Neuronal stem cell (in vitro differentiated cells): Measurements from ENCODE around the gene TMX3.

ENCODE experiments used
- DNase-seq: peaks from one replicate; pipeline ENCODE4 v3.0.0-alpha.2; 2013; ENCODE audit warnings: low spot score
- H2AFZ ChIP-seq: one replicate; pipeline ENCODE4 v1.6.1; 2013; ENCODE audit warnings: mild to moderate bottlenecking, low read length, inconsistent platforms
- H2AK5ac ChIP-seq: 2 replicates; pipeline ENCODE4 v1.6.1; 2013; ENCODE audit warnings: low read depth, mild to moderate bottlenecking, inconsistent platforms, low read length, moderate library complexity, mixed read lengths
- H2BK120ac ChIP-seq: 2 replicates; pipeline ENCODE4 v1.6.1; 2013; ENCODE audit warnings: low read depth, mild to moderate bottlenecking, inconsistent platforms, low read length, moderate library complexity, mixed read lengths
- H2BK12ac ChIP-seq: one replicate; pipeline ENCODE4 v1.6.1; 2013; ENCODE audit warnings: low read length, inconsistent platforms
- H2BK15ac ChIP-seq: 2 replicates; pipeline ENCODE4 v1.6.1; 2013; ENCODE audit warnings: mild to moderate bottlenecking, low read length, inconsistent platforms, mixed read lengths
- H2BK5ac ChIP-seq: one replicate; pipeline ENCODE4 v1.6.1; 2013; ENCODE audit warnings: inconsistent platforms, mild to moderate bottlenecking, low read length, moderate library complexity
- H3K14ac ChIP-seq: one replicate; pipeline ENCODE4 v1.6.1; 2013; ENCODE audit warnings: low read length, inconsistent platforms
- H3K18ac ChIP-seq: 2 replicates; pipeline ENCODE4 v1.6.1; 2013; ENCODE audit warnings: low read length, inconsistent platforms
- H3K23ac ChIP-seq: 2 replicates; pipeline ENCODE4 v1.6.1; 2013; ENCODE audit warnings: low read depth, mild to moderate bottlenecking, mixed read lengths, low read length, inconsistent platforms; ENCODE audit not compliant: poor library complexity
- H3K27ac ChIP-seq: replicated peaks from 3 replicates; pipeline ENCODE4 v1.5.1; 2013; ENCODE audit warnings: low read length, inconsistent platforms
- H3K27me3 ChIP-seq, 3 experiments: 2 replicates each; pipeline ENCODE4 v1.6.1; 2013; ENCODE audit warnings: low read length in 3 of 3, mild to moderate bottlenecking in 2 of 3, inconsistent platforms in 1 of 3, low read depth in 1 of 3, mixed read lengths in 1 of 3, moderate library complexity in 1 of 3; ENCODE audit not compliant: control insufficient read depth in 3 of 3, insufficient read depth in 3 of 3
- H3K36me3 ChIP-seq, 2 donors: replicated peaks in 1 of 2; 2 replicates each; pipeline ENCODE4 v1.6.1; 2013; ENCODE audit warnings: low read length in 2 of 2; ENCODE audit not compliant: control insufficient read depth in 2 of 2, insufficient read depth in 2 of 2
- H3K4ac ChIP-seq: 2 replicates; pipeline ENCODE4 v1.6.1; 2013; ENCODE audit warnings: inconsistent platforms, mild to moderate bottlenecking, low read length, moderate library complexity
- H3K4me1 ChIP-seq, 2 donors: 1 replicate in 1 of 2; 2 replicates in 1 of 2; pipeline ENCODE4 v1.6.1; 2013; ENCODE audit warnings: low read length in 2 of 2, low read depth in 1 of 2; ENCODE audit not compliant: control insufficient read depth in 2 of 2, insufficient read depth in 1 of 2
- H3K4me2 ChIP-seq: one replicate; pipeline ENCODE4 v1.6.1; 2013; ENCODE audit warnings: mild to moderate bottlenecking, low read length, inconsistent platforms; ENCODE audit not compliant: insufficient read depth, poor library complexity, severe bottlenecking
- H3K4me3 ChIP-seq, 2 donors: 2 replicates each; pipeline ENCODE4 v1.5.1; 2013; ENCODE audit warnings: low read length in 2 of 2, mild to moderate bottlenecking in 2 of 2, inconsistent platforms in 1 of 2, moderate library complexity in 1 of 2
- H3K79me1 ChIP-seq: one replicate; pipeline ENCODE4 v1.6.1; 2013; ENCODE audit warnings: low read depth, mild to moderate bottlenecking, inconsistent platforms, low read length, moderate library complexity
- H3K9ac ChIP-seq: one replicate; pipeline ENCODE4 v1.6.1; 2013; ENCODE audit warnings: mild to moderate bottlenecking, low read depth, low read length, inconsistent platforms; ENCODE audit not compliant: poor library complexity
- H3K9me3 ChIP-seq, 2 donors: replicated peaks in 1 of 2; 2 replicates each; pipeline versions ENCODE3 to v1.6.1; 2013; ENCODE audit warnings: low read length in 2 of 2, mild to moderate bottlenecking in 2 of 2, inconsistent platforms in 1 of 2, low read depth in 1 of 2, mixed read lengths in 1 of 2, moderate library complexity in 1 of 2; ENCODE audit not compliant: control insufficient read depth in 2 of 2, insufficient read depth in 1 of 2
- H4K8ac ChIP-seq: one replicate; pipeline ENCODE4 v1.6.1; 2013; ENCODE audit warnings: low read depth, mild to moderate bottlenecking, inconsistent platforms, low read length, moderate library complexity
- H4K91ac ChIP-seq: one replicate; pipeline ENCODE4 v1.6.1; 2013; ENCODE audit warnings: low read length, low read depth, mild to moderate bottlenecking, inconsistent platforms; ENCODE audit not compliant: poor library complexity
- WGBS, 2 donors: extraction: QIAGEN DNeasy Blood & Tissue Kit; methylation state at CpG; one replicate each; pipeline ENCODE4 v1.1.7; 2013; ENCODE audit warnings: missing lambda C conversion rate in 2 of 2, mixed read lengths in 1 of 2; ENCODE audit not compliant: insufficient read length in 2 of 2, insufficient replicate concordance in 1 of 2; ENCODE audit errors: extremely low coverage in 2 of 2; 5-methylcytosine and 5-hydroxymethylcytosine counted together

TMX3 gene

GRCh38 chr18:68757126-68757525, 42.2 kb upstream of the TMX3 start:
- H3K4me2 ChIP-seq: no peak overlapping the region
- H3K9ac ChIP-seq: no peak overlapping the region
- no peak overlapping the region for H2BK15ac ChIP-seq
- H3K4ac ChIP-seq: no peak overlapping the region
- H3K23ac ChIP-seq: no peak overlapping the region
- H2AFZ ChIP-seq: no peak overlapping the region
- H3K27me3 ChIP-seq: no peaks in the 10 kb centered on the region
- H2BK120ac ChIP-seq: no peak overlapping the region
- no peaks in the 10 kb centered on the region for H3K36me3 ChIP-seq
- H3K4me3 ChIP-seq: no peak overlapping the region
- H3K9me3 ChIP-seq: peaks cover 0 to 2% of the 10 kb centered on the region in 2 donors
- H3K4me1 ChIP-seq: no peaks in the 10 kb centered on the region
- no peak for DNase-seq
- no peak overlapping the region for H2BK5ac ChIP-seq
- H3K14ac ChIP-seq: no peak overlapping the region
- no peak overlapping the region for H2BK12ac ChIP-seq
- no peak overlapping the region for H2AK5ac ChIP-seq
- H3K18ac ChIP-seq: no peak overlapping the region
- WGBS, 2 donors: no CpG with 5 or more reads among the region's 1 CpG
- no peak overlapping the region for H3K27ac ChIP-seq
- H4K91ac ChIP-seq: no peak overlapping the region
- H4K8ac ChIP-seq: no peak overlapping the region
- peaks cover 1% of the 10 kb centered on the region for H3K79me1 ChIP-seq

DNA sequence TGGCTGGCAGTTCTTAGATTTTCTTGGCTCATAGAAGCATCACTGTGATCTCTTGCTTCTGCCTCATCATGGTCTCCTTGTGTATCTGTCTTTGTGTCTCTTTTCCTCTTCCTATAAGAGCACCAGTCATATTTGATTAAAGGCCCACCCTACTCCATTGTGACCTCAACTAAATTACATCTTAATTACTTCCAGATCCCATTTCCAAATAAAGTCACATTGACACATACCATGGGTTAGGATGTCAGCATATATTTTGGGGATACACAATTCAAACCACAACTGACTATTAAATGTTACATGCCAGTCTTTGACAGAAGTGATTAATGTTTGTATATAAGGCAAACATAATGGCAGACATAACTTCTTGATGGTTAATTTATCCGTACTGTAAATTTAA, 27.3 kb upstream of the TMX3 start:
- Histone ChIP-seq H3K9me3 (no peaks in the 10 kb centered on the region), H3K14ac (no peak overlapping the region), H2BK15ac (no peak overlapping the region), H3K9ac (no peak overlapping the region), H2BK12ac (no peak overlapping the region), H2BK120ac (no peak overlapping the region), H4K8ac (no peak overlapping the region), H2AFZ (no peak overlapping the region), H3K4me3 (no peak overlapping the region), H3K23ac (no peak overlapping the region), H4K91ac (no peak overlapping the region), H3K27ac (no peak overlapping the region), H3K27me3 (peaks cover 0 to 2% (median 0%) of the 10 kb centered on the region in 3 experiments), H2BK5ac (no peak overlapping the region), H3K18ac (no peak overlapping the region), H3K4me2 (no peak overlapping the region), H3K4me1 (no peaks in the 10 kb centered on the region), H2AK5ac (no peak overlapping the region), H3K4ac (no peak overlapping the region), H3K79me1 (no peaks in the 10 kb centered on the region), H3K36me3 (no peaks in the 10 kb centered on the region)
- WGBS, 2 donors: no CpG with 5 or more reads among the region's 1 CpG
- DNase-seq: no peak

DNA sequence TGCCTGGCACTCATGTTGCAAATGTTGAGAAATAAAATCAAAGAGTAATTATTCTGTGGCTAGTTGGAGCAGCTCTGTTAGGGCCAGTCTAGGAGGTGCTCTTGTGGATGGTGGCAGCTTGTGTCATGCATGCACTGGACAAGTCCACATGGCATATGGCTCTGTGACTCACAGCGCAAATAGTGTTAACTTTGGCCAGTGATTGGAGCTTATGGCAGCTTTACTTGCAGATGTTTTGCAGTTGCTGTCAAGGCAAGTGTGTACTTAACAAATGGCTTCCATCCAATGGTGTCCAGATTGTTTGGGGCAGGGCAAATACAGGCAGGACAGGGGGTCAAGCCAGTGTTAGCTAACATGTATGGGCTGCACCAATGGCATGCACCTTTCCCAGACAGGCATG, 26.1 kb upstream of the TMX3 start:
- H3K36me3 ChIP-seq: no peaks in the 10 kb centered on the region
- H2BK5ac ChIP-seq: no peak overlapping the region
- no peak overlapping the region for H3K14ac ChIP-seq
- DNase-seq: no peak
- H3K9ac ChIP-seq: no peak overlapping the region
- no peak overlapping the region for H2BK12ac ChIP-seq
- WGBS, 2 donors: no CpG with 5 or more reads among the region's 1 CpG
- no peaks in the 10 kb centered on the region for H3K4me1 ChIP-seq
- no peaks in the 10 kb centered on the region for H3K79me1 ChIP-seq
- no peak overlapping the region for H2AFZ ChIP-seq
- no peaks in the 10 kb centered on the region for H3K9me3 ChIP-seq
- H2BK120ac ChIP-seq: no peak overlapping the region
- no peak overlapping the region for H3K4me3 ChIP-seq
- H3K4me2 ChIP-seq: no peak overlapping the region
- no peak overlapping the region for H3K4ac ChIP-seq
- no peak overlapping the region for H2AK5ac ChIP-seq
- no peak overlapping the region for H2BK15ac ChIP-seq
- H3K18ac ChIP-seq: peak overlapping the region; percentile 21
- H3K27ac ChIP-seq: no peak overlapping the region
- peaks cover 0 to 2% (median 0%) of the 10 kb centered on the region in 3 experiments for H3K27me3 ChIP-seq
- H3K23ac ChIP-seq: no peak overlapping the region
- no peak overlapping the region for H4K91ac ChIP-seq
- H4K8ac ChIP-seq: no peak overlapping the region

DNA sequence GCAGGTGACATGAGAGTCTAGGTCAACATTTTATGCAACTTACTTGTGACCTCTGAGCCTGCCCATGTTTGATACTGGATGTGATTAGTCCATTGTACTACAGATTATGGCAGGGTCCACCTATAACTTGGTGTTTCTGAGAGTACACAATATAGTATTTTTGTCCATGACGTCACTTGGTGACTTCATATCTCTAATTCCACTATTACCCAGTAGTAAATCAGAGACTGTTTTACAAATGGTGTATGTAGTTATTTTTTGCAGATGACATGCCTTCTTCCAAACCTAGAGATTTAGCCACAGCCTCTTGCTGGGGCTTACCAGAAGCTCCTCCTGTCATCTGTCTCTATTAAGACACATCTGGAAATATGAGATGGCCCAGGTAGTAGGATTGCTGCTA, 24.6 kb upstream of the TMX3 start:
- Histone ChIP-seq H2BK120ac (no peak overlapping the region), H2BK12ac (no peak overlapping the region)
- WGBS, 2 donors: no CpG with 5 or more reads among the region's 1 CpG

More for the DNA sequence above, 24.6 kb upstream of the TMX3 start:
- Histone ChIP-seq H3K9ac (no peak overlapping the region), H3K27me3 (no peaks in the 10 kb centered on the region), H3K14ac (no peak overlapping the region), H2BK15ac (no peak overlapping the region), H2AFZ (no peak overlapping the region), H3K79me1 (no peaks in the 10 kb centered on the region), H3K4ac (no peak overlapping the region), H2BK5ac (no peak overlapping the region), H3K36me3 (no peaks in the 10 kb centered on the region), H3K23ac (no peak overlapping the region), H3K4me3 (no peak overlapping the region), H4K8ac (no peak overlapping the region), H2AK5ac (no peak overlapping the region), H3K4me2 (no peak overlapping the region), H3K18ac (no peak overlapping the region), H3K4me1 (no peaks in the 10 kb centered on the region), H4K91ac (no peak overlapping the region), H3K9me3 (no peaks in the 10 kb centered on the region), H3K27ac (no peak overlapping the region)
- DNase-seq: no peak
